NT2/D1 (cell line): ENCODE data around the gene LRRC26.
"Not testable (repeated sequence)": the region's sequence is repeated elsewhere in the genome, so short reads cannot be mapped to it uniquely, and the experiment has no call there.

ENCODE experiments used
- DNase-seq: peaks from one replicate; pipeline ENCODE4 v3.0.0-alpha.2; 2011; ENCODE audit warnings: low read depth, low spot score
- H3K27me3 ChIP-seq: 2 replicates; pipeline ENCODE4 v1.6.0; 2011; ENCODE audit warnings: mild to moderate bottlenecking; ENCODE audit not compliant: insufficient read length, insufficient read depth
- H3K36me3 ChIP-seq: 2 replicates; pipeline ENCODE4 v1.6.1; 2011; ENCODE audit warnings: mild to moderate bottlenecking, low read length, mixed read lengths; ENCODE audit not compliant: insufficient read depth, insufficient read length
- H3K4me1 ChIP-seq: 2 replicates; pipeline ENCODE4 v1.5.1; 2011; ENCODE audit not compliant: insufficient read depth, insufficient read length
- H3K4me3 ChIP-seq: 2 replicates; pipeline ENCODE4 v1.5.1; 2011; ENCODE audit warnings: low read depth; ENCODE audit not compliant: insufficient read length
- H3K9ac ChIP-seq: 2 replicates; pipeline ENCODE4 v1.6.0; 2011; ENCODE audit warnings: low read depth; ENCODE audit not compliant: insufficient read length
- H3K9me3 ChIP-seq: 2 replicates; pipeline ENCODE4 v1.5.1; 2011; ENCODE audit warnings: mild to moderate bottlenecking, low read length; ENCODE audit not compliant: insufficient read depth
- SUZ12 ChIP-seq: IDR thresholded peaks from 2 replicates; pipeline ENCODE4 v1.6.1; 2011; ENCODE audit not compliant: insufficient read length, insufficient read depth; ENCODE audit errors: extremely low read depth
- YY1 ChIP-seq: IDR thresholded peaks from 2 replicates; pipeline ENCODE4 v1.6.1; 2011; ENCODE audit not compliant: insufficient read length, insufficient read depth
- ZNF274 ChIP-seq: IDR thresholded peaks from 2 replicates; pipeline ENCODE4 v1.6.1; 2011; ENCODE audit warnings: mild to moderate bottlenecking, low read depth, low read length

The LRRC26 gene

GRCh38 chr9:137138058-137138721 lies 31.7 kb downstream of the LRRC26 start:
- H3K27me3 ChIP-seq, result peaks cover 83% of the 10 kb centered on the region
- peak overlapping the region; percentile 22 for H3K4me3 ChIP-seq
- no peaks in the 10 kb centered on the region for H3K9me3 ChIP-seq
- H3K4me1 ChIP-seq, result peaks cover 22% of the 10 kb centered on the region
- DNase-seq, result no peak
- H3K36me3 ChIP-seq, result no peaks in the 10 kb centered on the region
- no peak overlapping the region for H3K9ac ChIP-seq
- TF ChIP-seq YY1 (no peak), SUZ12 (no peak), ZNF274 (no peak)

- Histone ChIP-seq H3K4me1 (peaks cover 22% of the 10 kb centered on the region), H3K36me3 (no peaks in the 10 kb centered on the region), H3K9me3 (no peaks in the 10 kb centered on the region), H3K9ac (no peak overlapping the region), H3K4me3 (no peak overlapping the region), H3K27me3 (peaks cover 74% of the 10 kb centered on the region)
- DNase-seq, result no peak
- TF ChIP-seq YY1 (no peak), ZNF274 (no peak), SUZ12 (no peak)
Measured at GRCh38 chr9:137136881-137137607, 32.8 kb downstream of the LRRC26 start.

GRCh38 chr9:137136261-137136880 lies 33.5 kb downstream of the LRRC26 start:
- peaks cover 68% of the 10 kb centered on the region for H3K27me3 ChIP-seq
- peaks cover 22% of the 10 kb centered on the region for H3K4me1 ChIP-seq
- H3K36me3 ChIP-seq, result no peaks in the 10 kb centered on the region
- DNase-seq, result no peak
- no peak overlapping the region for H3K4me3 ChIP-seq
- no peaks in the 10 kb centered on the region for H3K9me3 ChIP-seq
- no peak overlapping the region for H3K9ac ChIP-seq
- TF ChIP-seq YY1 (no peak), SUZ12 (no peak), ZNF274 (no peak)

GRCh38 chr9:137135154-137135553 lies 34.7 kb downstream of the LRRC26 start:
- DNase-seq, H3K9me3 ChIP-seq, H3K4me3 ChIP-seq, H3K36me3 ChIP-seq, H3K9ac ChIP-seq: not testable (repeated sequence)
- peaks cover 63% of the 10 kb centered on the region for H3K27me3 ChIP-seq
- peaks cover 20% of the 10 kb centered on the region for H3K4me1 ChIP-seq

- TF ChIP-seq YY1, result no peak
- no peak for TF ChIP-seq SUZ12
- TF ChIP-seq ZNF274, result no peak
- H3K4me3 ChIP-seq, result no peak overlapping the region
- no peaks in the 10 kb centered on the region for H3K9me3 ChIP-seq
- H3K9ac ChIP-seq, result no peak overlapping the region
- H3K27me3 ChIP-seq, result peaks cover 54% of the 10 kb centered on the region
- H3K36me3 ChIP-seq, result no peaks in the 10 kb centered on the region
- no peak for DNase-seq
- H3K4me1 ChIP-seq, result peaks cover 16% of the 10 kb centered on the region
Measured at GRCh38 chr9:137134191-137134590, 35.7 kb downstream of the LRRC26 start.

GRCh38 chr9:137130176-137130755 lies 39.6 kb downstream of the LRRC26 start:
- H3K4me3 ChIP-seq, result peak overlapping the region; percentile 90
- H3K27me3 ChIP-seq, result peaks cover 25% of the 10 kb centered on the region
- no peak for DNase-seq
- H3K36me3 ChIP-seq, result no peaks in the 10 kb centered on the region
- no peaks in the 10 kb centered on the region for H3K4me1 ChIP-seq
- no peaks in the 10 kb centered on the region for H3K9me3 ChIP-seq
- TF ChIP-seq SUZ12, result no peak
- TF ChIP-seq ZNF274, result no peak
- TF ChIP-seq YY1, result no peak
- peak overlapping the region; percentile 99 for H3K9ac ChIP-seq

- Histone ChIP-seq H3K36me3 (no peaks in the 10 kb centered on the region), H3K4me1 (no peaks in the 10 kb centered on the region), H3K9ac (peak overlapping the region; percentile 99), H3K4me3 (peak overlapping the region; percentile 90), H3K9me3 (no peaks in the 10 kb centered on the region), H3K27me3 (peaks cover 25% of the 10 kb centered on the region)
- peak; percentile 81 for DNase-seq
- TF ChIP-seq SUZ12, result no peak
- peak; percentile 81 for TF ChIP-seq YY1
Measured at GRCh38 chr9:137129456-137130175, 40.2 kb downstream of the LRRC26 start.
